GM19452 (cell line): Measurements from ENCODE around the gene PLPPR3.

ENCODE experiments used
- ATAC-seq: cut with Tn5 transposase; IDR thresholded peaks from one replicate; pipeline ENCODE4 v1.9.1; 2021; ENCODE audit not compliant: unreplicated experiment

Gene PLPPR3

GRCh38 chr19:821825-822503 is at the start of gene PLPPR3:
PLPPR3 (minus strand) TSS chr19:821955; CDS start chr19:821559, 396 bp downstream.
- no peak for ATAC-seq

- no peak for ATAC-seq
These were observed 49.2 kb upstream of the PLPPR3 start for GRCh38 chr19:870963-871401.

GRCh38 chr19:870314-870713 is 48.6 kb upstream of the PLPPR3 start:
- no peak for ATAC-seq

GRCh38 chr19:869245-870177 is 47.8 kb upstream of the PLPPR3 start:
- ATAC-seq: no peak

GRCh38 chr19:868458-869244 is 46.9 kb upstream of the PLPPR3 start:
- ATAC-seq: no peak

GRCh38 chr19:867855-868457 is 46.2 kb upstream of the PLPPR3 start:
- ATAC-seq: no peak

GRCh38 chr19:867301-867793 is 45.6 kb upstream of the PLPPR3 start:
- ATAC-seq: no peak

- no peak for ATAC-seq
These were observed 45.1 kb upstream of the PLPPR3 start for GRCh38 chr19:866769-867300.

GRCh38 chr19:863315-863620 is 41.5 kb upstream of the PLPPR3 start:
- no peak for ATAC-seq

GRCh38 chr19:862581-863314 is 41.0 kb upstream of the PLPPR3 start:
- ATAC-seq: no peak

GRCh38 chr19:861756-862580 is 40.2 kb upstream of the PLPPR3 start:
- ATAC-seq: no peak

GRCh38 chr19:861141-861755 is 39.5 kb upstream of the PLPPR3 start:
- ATAC-seq: no peak

- no peak for ATAC-seq
These were observed 37.4 kb upstream of the PLPPR3 start, which contains the start of gene CFD for GRCh38 chr19:858868-859843. CFD (plus strand) TSS chr19:859664; CDS start chr19:859690, 26 bp downstream.

GRCh38 chr19:858284-858683 is 36.5 kb upstream of the PLPPR3 start:
- no peak for ATAC-seq

- ATAC-seq: no peak
These were observed 33.9 kb upstream of the PLPPR3 start for GRCh38 chr19:855566-856120.

GRCh38 chr19:855142-855541 is 33.4 kb upstream of the PLPPR3 start:
- ATAC-seq: no peak

GRCh38 chr19:854549-854948 is 32.8 kb upstream of the PLPPR3 start:
- ATAC-seq: no peak
